COLO668 (cell line): ENCODE data around the gene WWOX.

Source experiments
- DNase-seq: peaks from one replicate; lab custom pipeline; 2025; ENCODE audit not compliant: unreplicated experiment; lab: John Stamatoyannopoulos, UW

Gene WWOX

DNA sequence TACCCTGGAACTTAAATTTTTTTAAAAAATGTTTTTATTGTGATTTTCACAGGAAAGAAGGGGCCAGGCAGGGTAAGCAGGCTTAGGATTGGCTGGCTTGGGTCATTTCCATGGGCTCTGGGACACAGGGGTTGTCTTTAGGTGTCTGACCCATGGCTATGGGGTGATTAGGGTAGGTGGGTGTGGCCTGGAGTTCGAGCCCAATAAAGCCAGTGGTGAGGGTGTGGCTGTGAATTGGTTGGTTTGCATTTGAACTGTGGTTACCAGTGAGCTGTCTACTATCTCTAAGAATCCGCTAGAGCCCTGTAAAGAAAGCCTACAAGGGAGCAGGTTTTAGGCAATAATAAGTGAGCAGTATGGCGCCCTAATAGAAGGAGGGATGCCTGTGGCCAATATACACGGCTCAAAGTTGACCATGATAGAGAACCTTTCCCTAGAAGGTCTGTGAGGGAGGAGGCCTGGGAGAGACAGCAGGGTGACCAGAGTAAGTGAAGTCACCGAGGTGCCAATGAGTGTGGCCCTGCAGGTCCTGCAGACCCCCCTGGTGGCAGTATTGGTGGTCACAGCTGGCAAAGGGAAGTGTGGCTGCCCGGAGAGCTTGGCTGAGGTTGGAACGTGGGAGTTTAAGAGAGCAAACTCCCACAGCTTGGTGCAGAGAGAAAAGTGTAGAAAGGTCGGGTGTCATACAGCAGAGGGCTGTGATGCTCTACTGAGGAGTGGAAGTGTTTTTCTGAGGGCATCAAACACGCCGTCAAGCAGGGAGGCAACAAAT lies 454.0 kb downstream of the WWOX start:
- DNase-seq, result peak; percentile 11

DNA sequence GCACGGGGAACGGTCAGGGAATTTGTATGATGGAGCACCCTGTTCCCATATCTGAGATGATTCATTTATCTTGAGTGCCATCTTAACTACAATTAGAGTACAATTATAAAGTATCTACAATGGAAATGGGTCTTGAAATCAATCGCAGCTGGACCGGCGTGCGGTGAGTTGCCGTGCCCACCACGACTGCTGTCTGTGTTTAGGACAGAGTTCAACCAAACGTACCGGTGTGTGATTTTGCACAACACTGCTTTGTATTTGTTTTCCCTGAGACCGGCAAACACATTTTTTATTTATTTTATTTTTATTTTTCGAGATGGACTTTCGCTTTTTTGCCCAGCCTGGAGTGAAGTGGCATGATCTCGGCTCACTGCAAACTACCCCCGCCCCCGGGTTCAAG lies 457.0 kb downstream of the WWOX start:
- DNase-seq, result no peak

DNA sequence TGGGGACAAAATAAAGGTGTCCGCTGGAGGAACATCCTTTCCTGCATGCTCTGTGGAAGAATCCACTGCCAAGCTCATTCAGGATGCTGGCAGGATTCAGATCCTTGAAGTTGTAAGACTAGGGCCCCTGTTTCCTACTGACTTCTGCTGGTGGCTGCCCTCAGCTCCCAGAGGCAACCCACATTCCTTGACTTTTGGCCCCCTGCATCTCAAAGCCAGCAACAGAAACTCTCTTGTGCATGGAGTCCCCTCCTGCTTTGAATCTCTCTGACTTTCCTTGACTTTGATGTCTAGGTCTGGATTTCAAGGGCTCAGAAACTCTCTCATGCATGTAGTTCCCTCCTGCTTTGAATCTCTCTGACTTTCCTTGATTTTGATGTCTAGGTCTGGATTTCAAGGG lies 461.5 kb downstream of the WWOX start:
- DNase-seq, result no peak

DNA sequence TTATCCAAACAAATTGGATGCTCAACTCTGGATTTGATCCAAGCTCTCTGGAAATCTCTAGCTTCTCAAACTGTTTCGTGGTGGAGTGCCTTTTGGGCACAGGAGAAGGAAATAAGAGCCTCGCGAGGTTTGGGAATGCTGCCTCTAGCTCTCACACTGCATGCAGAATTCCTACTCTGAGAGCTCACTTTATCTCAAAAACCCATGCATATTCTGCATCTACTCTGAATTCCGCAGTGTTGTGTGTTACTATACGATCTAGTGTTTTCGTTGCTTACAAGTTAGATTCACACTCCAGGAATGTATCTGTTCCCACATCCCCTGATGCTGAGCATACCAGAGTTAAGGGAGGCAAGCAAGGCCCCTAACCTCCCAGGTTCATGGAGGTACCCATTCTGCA lies 462.7 kb downstream of the WWOX start:
- DNase-seq, result no peak

GRCh38 chr16:78562650-78563049 lies 463.2 kb downstream of the WWOX start:
- DNase-seq, result no peak

GRCh38 chr16:78563905-78564304 lies 464.5 kb downstream of the WWOX start:
- peak; percentile 76 for DNase-seq

DNA sequence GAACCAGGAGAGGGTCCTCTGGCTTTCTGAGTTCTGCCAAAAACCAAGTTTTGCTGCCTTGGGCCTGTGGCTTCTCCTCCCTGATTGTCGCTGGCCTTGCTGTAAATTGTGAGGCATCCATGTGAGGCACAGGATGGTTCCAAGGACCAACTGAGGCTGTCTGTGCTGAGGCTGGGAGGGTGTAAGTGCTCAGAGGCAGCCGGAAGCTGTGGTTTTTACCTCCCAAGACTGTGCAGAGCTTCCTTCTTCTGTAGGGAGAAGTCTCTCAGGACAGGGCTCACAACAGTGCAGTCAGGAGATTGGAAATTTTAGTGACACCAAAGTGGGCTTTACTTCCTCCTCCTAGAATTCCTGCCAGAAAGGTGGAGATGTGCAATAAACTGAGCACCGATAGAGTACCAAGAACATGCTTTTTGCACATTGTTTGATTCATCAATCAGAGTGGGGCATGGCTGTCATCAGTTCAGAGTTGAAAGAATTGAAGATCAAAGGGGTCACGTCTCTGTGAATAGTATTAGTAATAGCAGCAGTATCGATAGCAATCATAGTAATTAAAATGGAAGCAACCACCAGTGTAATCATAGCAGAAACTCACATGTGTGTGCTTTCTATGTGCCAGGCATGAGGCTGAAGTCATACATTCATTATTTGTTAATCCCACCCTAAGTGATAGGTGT lies 467.1 kb downstream of the WWOX start:
- DNase-seq, result no peak

DNA sequence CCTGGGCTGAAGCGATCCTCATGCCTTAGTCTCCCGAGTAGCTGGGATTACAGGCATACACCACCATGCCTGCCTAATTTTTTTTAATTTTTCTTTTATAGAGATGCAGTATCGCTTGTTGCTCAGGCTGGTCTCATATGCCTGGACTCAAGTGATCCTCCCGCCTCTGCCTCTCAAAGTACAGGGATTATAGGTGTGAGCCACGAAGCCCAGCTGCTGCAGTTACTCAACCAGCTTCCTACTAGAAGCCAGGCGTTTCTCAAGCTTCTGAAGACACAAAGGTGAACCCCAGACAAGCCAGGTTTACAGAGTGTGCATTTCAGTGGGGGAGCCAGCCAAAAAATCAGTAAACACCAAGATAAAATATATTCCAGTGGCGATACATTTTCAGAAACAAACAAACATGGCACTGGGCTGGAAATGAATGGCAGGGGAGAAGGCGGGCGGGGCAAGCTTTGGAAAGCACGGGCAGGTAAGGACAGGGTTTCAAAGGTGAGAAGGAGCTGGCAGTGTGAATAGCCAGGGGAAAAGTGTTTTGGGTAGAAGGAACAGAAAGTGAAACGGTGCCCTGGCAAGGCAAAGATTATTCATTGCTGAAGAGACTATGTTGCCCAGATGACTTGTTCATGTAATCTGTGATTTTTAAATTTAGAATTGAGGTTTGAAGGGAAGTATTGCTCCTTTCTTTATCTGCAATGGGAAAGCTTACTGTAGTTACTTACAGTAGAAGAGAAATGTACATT lies 471.1 kb downstream of the WWOX start:
- no peak for DNase-seq

DNA sequence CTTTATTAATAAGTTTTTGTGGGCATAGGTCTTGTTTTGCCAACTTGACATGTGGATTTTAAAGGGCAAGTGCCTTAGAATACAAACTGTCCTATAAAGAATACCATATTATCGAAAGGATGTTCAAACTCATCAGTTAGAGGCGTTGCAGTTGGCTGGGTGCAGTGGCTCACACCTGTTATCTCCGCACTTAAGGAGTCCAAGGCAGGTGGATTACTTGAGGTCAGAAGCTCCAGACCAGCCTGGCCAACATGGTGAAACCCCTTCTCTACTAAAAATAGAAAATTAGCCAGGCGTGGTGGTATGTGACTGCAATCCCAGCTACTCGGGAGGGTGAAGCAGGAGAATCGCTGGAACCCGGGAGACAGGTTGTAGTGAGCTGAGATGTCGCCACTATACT lies 472.0 kb downstream of the WWOX start:
- no peak for DNase-seq

DNA sequence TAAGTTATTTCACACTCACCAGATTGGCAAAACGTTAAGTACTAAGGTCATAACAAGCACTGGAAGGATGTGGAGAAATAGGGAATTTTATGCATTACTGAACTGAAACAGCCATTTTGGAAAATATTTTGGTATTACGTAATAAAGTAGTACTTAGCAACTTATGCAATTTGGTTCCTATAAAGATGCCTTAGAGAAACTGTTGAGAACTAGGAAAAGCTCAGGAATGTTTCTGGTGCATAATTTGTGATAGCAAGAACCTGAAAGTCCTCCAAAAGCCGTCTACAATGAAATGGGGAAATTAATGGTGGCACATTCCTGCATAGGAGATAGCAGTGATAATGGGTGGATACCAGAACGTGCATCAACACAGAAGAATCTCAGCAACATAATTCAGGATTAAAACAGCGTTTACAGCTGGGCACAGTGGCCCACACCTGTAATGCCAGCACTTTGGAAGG lies 472.5 kb downstream of the WWOX start:
- no peak for DNase-seq

DNA sequence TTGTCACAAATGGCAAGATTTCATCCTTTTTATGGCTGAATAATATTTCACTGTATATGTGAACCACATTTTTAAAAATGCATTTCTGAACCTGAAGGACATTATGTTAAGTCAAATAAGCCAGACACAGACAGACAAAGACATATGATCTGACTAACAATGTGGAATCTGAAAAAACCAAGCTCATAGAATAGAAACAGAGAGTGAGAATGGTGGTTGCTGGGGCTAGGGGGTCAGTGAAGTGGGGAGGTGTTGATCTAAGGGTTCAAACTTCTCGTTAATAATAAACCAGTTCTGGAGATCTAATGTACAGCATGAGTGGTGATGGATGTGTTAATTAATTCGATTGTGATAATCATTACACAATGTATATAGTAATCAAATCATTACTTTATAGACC lies 475.1 kb downstream of the WWOX start:
- DNase-seq, result no peak

- DNase-seq, result no peak
These were observed 477.5 kb downstream of the WWOX start for GRCh38 chr16:78576941-78577340.

- no peak for DNase-seq
These were observed 478.2 kb downstream of the WWOX start for GRCh38 chr16:78577630-78578029.

DNA sequence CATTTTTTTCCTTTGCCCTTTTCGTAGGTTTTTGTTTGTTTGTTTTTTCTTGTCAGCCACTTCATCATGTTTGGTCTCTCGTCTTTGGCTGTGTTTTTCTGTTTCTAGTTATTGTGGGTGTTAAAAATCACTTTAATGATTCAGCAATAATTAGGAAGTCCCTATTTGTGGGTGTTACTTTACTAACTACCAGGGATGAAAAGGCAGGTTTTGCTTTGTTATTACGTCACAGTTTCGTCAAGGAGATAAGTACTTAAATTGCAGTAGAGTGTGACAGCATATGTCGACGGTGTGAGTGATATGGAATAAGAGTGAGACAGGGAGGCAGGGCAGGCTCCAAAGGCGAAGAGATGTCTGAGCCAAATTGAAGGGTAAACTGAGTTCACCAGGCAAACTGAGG lies 479.6 kb downstream of the WWOX start:
- no peak for DNase-seq

DNA sequence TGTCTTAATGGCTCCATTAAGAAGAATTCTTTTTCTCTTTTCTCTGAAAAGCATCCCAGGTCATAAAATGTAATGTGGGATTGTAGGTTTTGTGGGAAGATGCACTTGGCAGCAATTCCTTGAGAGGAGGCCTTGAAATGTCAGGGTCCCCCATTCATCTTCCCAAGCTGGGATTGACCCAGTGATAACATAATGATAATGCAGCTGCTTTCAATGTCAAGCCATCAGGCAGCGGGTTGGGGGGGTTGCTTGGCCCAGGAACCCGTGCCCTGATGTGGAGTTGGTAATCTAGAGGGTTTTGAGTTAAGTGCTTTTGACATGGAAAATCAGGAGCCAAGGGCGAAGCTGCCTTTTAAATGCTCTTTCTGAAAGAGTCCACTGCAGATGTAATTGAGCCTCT lies 484.0 kb downstream of the WWOX start:
- DNase-seq, result no peak

GRCh38 chr16:78584213-78584860 lies 484.9 kb downstream of the WWOX start:
- no peak for DNase-seq

DNA sequence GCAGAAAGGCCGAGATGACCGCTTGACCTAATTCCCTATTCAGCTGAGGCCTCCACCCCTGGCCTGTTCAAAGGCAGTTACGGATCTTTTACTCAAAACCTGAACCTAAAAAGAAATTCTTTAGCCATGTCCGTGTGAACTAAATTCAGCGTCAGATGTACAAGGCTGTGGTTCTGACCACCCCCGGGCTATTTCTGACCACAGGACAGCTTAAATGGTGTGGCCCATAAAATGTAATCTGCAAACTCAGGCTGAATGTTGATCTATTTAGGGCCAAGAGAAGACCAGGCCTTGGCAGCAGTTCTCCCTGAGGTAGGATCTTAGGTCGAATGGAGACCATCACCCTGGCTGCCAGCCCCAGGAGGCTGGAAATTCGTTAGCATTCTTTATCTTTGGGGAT lies 485.5 kb downstream of the WWOX start:
- no peak for DNase-seq

- no peak for DNase-seq
These were observed 489.9 kb downstream of the WWOX start for GRCh38 chr16:78589331-78589730.

DNA sequence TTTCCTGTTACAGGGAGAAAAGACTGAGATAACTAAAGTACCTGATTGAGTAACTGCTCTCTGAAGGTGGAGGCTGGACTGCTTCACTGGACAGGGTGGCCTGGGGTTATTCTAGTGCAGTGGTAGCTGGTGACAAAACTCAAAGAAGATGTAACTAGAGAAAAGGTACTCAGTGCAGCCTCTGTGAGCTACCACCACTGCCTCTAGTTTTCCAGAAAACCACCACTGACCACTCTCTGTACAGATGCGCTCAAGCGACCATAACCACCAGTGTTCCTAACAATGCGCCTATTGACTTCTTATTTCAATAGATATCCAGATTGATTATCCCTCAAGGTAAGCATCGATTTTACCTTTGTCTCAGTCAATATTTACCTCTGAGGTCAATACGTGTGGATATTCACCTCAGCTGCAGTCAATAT lies 492.2 kb downstream of the WWOX start:
- peak; percentile 28 for DNase-seq

DNA sequence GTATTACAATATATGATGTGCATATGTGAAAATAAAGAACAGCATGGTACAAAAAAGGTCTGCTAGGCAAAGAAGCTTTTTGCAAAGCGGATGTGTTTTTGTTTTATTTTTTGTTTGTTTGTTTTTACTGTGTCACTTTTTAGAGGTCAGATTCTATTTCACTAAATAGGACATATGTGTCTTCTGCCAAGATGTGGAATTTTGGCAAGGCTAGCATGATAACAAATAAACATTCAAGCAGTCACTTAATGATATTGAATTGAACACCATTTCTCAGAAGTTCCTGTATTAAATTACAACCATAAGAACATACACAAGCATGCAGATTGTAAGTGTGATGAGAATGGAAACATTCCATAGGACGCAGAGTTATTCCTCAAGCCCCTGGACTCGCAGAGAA lies 492.7 kb downstream of the WWOX start:
- DNase-seq, result no peak

DNA sequence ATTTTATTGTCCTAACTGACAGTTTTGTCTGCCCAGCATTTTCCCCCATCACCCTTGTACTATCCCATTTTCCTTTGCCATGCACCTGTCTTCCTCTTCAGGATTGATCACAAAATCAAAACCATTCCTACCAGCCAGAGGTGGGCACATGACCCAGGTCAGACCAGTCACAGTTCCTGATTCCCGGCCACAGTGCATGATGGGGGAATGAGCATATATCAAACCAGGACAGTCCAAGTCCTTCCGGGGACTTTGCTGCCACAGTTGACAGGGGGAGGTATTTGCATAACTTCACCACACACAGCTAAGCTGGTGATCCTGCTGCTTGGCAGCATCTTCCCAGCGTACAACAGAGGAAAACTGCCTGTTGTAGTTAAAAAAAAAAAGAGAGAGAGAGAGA lies 493.9 kb downstream of the WWOX start:
- no peak for DNase-seq
